Astrocyte (in vitro differentiated cells and primary cell): ENCODE data around the gene PKD1.
"Not testable (repeated sequence)": the region's sequence is repeated elsewhere in the genome, so short reads cannot be mapped to it uniquely, and the experiment has no call there.

Source experiments
- EZH2 ChIP-seq: IDR thresholded peaks from 2 replicates; pipeline ENCODE4 v1.6.1; 2012; ENCODE audit warnings: mild to moderate bottlenecking, low read length, inconsistent platforms; ENCODE audit not compliant: insufficient read depth
- TF ChIP-seq, protein P1 (sequence below): IDR thresholded peaks from 2 replicates; pipeline ENCODE4 v1.5.1; 2011; ENCODE audit warnings: low read depth, mild to moderate bottlenecking, inconsistent platforms, low read length, moderate library complexity; ENCODE audit not compliant: insufficient read depth

DNA sequence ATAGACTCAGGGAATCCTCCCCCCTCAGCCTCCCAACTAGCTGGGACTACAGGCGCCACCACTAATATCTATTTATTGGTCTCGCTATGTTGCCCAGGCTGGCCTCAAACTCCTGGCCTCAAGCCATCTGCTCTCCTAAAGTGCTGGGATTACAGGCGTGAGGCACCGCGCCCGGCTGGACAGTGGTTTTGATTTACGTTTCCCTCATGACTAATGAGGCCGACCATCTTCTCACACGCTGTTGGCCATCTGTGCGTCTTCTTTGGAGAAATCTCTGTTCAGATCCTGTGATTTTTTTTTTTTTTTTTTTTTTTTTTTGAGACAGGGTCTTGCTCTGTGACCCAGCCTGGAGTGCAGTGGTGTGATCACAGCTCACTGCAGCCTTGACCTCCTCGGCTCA is 6.4 kb downstream of the PKD1 start:
- TF ChIP-seq, protein P1, sequence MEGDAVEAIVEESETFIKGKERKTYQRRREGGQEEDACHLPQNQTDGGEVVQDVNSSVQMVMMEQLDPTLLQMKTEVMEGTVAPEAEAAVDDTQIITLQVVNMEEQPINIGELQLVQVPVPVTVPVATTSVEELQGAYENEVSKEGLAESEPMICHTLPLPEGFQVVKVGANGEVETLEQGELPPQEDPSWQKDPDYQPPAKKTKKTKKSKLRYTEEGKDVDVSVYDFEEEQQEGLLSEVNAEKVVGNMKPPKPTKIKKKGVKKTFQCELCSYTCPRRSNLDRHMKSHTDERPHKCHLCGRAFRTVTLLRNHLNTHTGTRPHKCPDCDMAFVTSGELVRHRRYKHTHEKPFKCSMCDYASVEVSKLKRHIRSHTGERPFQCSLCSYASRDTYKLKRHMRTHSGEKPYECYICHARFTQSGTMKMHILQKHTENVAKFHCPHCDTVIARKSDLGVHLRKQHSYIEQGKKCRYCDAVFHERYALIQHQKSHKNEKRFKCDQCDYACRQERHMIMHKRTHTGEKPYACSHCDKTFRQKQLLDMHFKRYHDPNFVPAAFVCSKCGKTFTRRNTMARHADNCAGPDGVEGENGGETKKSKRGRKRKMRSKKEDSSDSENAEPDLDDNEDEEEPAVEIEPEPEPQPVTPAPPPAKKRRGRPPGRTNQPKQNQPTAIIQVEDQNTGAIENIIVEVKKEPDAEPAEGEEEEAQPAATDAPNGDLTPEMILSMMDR = not testable (repeated sequence)
- TF ChIP-seq EZH2 = not testable (repeated sequence)
